Measurements from ENCODE around the gene LTBP2.
A peak's percentile ranks its signal among the peaks of the same experiment; 100 is the strongest.

LTBP2 gene

DNA sequence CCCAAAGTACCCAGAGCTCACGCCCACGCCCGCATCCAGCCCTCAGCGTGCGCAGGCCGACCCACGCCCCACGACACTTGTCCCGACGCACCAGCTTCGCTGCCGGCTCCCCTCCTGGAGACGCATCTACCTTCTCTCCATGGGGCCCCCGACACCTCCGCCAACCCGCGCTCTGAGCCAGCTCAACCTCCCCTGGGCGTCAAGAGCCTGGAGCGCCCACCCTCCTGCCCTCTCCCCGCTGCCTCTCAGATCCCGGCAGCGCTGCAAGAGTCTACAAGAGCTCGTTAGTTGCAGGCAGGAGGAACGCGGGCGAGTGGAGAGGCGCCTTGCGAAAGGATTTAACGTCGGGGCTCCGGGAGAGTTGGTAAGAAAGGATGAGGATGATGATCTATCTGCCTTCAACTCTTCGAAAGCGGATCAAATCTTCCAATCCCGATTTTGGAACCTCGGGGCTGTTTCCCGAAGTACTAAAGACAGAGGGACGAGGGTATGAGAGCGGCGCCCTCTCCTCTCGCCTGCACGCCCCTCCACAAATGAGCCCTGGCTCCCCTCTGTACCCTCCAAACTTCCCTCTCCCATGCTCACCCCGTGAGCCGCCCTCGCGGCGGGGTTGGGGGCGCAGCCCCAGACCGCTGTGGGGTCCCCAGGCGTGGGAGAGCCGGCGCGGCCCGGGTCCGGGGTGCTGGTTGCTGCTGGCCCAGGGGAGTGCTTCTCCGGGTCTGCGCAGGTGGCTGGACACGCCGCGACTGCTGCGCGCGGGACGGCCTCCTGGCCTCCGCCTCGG, 979 bp downstream of the LTBP2 start:
- no peak for DNase-seq

DNA sequence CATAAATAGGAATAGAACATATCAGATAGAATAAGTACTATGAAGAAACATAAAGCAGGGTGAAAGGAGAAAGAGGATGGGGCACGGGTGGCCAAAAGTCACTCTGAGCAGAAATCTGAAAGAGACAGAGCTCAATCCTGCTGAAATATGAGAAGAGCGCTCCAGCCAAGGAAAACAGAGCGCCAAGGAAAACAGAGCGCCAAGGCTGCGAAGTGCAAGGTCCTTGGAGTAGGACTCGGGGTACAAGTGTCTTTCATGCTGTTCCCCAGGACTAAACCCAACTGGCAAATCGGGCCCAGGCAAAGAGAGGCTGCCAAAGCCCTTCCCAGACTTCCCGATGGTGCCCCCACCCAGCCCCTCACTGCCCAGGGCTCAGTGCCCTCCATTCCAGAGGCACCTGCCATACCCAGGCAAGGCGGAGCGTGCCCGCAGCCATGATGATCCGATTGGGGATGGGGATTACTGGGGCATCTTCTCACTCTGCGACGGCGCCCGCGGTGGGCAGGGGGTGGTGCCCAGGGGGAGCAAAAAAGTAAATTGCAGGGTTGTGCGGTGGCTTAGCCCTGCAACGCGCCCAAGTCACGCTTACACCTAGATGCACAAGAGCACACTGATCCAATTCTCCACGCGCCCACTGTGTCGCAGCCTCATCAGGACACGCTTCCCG, 1.7 kb downstream of the LTBP2 start:
- DNase-seq: no peak

- DNase-seq: no peak
Observed at GRCh38 chr14:74609721-74610120, 2.3 kb downstream of the LTBP2 start.

- peak; percentile 74 to 88 for DNase-seq
Observed at GRCh38 chr14:74608959-74609611, 3.0 kb downstream of the LTBP2 start.

GRCh38 chr14:74606727-74607126, 5.3 kb downstream of the LTBP2 start:
- no peak for DNase-seq

DNA sequence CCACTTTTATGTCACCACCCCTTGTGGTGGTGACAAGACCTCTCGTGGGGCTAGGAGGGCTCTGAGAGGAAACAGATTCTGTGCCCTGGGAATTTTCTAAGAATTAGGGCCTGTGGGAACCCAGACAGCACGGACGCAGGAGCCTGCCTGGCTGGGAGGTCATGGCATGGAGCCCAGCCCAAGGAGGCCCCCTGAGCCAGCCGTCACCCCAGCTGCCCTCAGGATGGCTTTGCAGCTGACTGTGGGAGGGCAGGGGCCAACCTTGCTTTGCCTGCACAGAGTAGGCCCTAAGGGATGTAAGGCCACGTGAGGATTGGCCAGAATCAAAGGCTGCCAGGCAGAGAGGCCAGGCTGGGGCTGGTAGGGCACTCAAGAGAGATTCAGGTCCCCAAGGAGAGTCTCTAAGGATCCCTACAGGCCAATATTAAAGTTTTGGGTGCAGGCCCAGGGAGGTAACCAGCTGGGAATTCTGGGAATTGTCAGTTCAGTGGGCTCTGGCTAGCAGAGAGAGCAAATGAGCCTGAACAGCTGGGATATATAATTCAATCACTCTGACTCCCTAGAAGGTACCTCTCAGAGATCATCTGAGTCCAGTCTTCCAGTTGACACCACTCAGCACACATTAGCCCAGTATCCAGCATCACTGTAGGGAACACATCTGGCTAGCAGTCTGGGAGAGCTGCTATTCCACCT, 6.4 kb downstream of the LTBP2 start:
- DNase-seq: no peak

DNA sequence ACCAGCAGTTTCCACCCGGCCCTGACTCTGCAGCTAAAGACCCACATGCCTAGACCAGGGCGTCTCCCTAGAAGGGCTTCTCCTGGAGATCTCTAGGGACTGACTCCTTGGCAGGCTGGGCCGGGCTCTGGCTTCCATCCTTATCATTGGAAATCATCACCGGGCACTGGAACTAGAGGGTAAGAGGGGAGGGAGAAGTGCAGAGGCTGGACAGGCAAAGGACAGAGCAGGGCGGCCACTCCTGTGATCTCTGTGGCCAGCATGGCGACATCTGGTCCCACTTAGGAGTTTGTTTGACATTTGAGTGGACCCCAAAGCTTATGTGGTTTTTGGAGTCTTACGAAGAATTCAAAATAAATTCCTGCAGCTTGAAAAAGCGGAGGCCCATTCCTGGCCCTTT, 7.1 kb downstream of the LTBP2 start:
- no peak for DNase-seq

DNA sequence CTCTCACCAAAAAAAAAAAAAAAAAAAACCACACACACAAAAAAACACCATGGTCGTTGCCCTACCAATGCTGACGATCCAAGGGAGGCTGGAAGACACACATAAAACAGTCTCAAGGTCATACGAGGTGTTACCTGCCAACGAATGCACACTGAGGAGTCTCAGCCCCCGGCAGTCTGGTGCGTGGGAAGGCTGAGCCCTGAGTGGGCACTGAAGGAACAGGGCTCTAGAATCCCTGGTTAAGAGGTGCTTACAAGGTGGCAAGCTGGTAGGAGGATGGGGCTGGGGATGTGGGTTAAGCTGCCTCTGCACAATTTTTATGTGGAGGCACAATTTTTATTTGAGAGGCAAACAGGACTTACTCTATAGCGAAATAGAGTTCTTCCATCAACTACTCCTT, 7.9 kb downstream of the LTBP2 start:
- no peak for DNase-seq

DNA sequence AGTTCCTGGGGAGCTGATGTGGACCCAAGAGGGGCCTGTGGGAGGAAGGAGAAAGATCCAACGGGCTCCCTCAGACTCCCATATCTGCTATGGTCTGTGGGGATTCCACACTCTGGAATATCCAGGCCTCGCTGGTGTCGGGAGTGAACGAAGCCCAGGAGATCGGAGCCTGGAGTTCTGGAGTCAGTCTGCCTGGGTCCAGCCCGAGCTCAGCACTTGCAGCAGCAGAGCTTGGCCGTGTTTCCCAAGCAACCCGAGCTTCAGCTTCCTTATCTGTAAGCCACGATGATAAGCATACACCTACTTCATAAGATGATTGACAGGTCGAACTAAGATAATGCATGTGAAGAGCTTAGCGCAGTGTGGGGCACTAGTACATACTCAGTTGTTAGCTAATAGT, 10.1 kb downstream of the LTBP2 start:
- no peak for DNase-seq

DNA sequence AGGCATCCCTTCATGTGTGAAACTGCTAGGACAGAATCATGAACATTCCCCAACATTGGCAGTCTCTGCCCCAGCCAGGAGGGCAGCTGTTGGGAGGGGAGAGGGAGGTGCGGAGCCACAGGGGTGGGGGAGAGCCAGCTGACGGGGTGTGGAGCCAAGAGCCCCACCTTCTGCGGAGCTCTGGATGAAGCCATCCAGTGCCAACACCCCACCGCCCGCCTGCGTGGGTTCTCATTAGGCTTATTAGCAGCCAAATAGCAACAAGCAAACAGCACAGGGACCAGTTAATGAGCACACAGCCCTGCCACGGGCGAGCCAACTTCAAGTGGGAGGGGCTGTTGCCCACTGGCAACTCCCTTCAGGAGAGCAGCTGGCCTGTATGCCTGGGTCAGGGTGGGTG, 12.1 kb downstream of the LTBP2 start:
- DNase-seq: no peak

DNA sequence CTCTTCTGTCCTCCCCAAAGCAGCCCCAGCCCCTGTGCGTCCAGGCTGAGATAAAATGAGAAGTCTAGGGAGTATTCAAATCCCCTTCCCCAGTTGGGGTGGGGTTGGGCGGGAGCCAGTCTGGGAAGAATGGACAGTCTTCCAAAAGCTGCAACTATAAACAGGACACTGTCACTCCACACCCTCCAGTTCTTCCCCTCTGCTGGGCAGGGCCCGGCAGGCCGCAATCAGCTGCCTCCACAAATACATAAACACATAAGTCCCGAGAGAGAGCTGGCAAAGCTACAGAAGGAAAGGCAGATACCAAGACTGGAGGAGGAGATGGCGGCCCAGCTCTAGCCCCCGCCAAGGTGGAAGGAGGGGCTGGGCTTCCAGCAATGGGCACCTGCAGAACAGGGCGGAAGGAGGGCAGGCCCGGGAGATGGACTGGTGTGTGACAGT, 12.7 kb downstream of the LTBP2 start:
- no peak for DNase-seq

GRCh38 chr14:74596741-74597450, 15.1 kb downstream of the LTBP2 start:
- DNase-seq: no peak

GRCh38 chr14:74595006-74595735, 16.9 kb downstream of the LTBP2 start:
- no peak for DNase-seq

DNA sequence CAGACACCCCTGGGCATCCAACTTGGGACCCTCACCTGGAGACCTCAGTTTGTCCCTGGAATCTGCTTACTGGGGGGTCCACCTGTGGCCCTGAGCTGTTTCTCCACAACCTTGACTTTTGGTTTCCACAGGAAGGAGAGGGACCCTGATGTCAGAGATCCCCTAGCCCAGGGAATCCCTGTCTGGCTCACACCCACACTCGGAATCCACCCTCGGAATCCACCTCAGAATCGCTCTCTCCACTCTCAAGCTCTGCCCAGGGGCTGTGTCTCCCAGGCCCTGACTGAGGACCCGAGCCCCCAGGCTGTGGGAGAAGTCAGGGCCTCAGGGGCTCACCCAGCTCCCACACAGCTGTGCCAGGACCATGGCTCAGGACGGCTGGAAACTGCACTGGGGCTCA, 17.4 kb downstream of the LTBP2 start:
- no peak for DNase-seq

GRCh38 chr14:74594029-74594428, 18.0 kb downstream of the LTBP2 start:
- no peak for DNase-seq

- no peak for DNase-seq
Observed at GRCh38 chr14:74593241-74593953, 18.6 kb downstream of the LTBP2 start.

DNA sequence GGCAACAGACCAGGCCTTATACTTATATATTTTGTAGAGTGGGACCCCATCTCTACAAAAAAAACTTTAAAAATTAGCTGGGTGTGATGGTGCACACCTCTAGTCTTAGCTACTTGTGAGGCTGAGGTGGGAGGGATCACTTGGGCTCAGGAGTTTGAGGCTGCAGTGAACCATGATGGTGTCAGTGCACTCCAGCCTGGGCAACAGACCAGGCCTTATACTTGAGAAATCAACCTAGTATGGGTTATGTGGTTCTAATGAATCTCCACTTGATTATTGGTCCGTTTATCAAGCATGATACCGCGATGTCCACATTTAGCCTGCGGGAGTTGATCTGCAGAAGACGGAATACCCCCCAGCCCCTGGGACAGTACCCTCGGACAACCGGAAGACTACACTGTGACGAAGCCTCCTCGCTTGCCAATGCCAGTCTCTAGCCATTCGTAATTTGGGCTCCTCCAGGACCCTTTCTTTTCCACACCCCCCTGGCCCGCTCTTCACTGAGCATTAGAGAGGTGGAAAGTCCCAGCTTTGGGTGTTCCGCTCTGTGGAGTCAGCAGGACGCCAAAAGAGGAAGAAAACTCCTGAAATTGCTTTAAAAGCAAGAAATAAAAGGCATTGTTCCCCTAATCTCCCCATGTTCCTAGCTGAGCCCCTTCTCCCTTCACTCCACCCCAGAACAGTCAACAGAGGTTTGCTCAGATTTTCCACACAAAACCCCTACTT, 19.4 kb downstream of the LTBP2 start:
- DNase-seq: no peak

GRCh38 chr14:74591899-74592298, 20.1 kb downstream of the LTBP2 start:
- DNase-seq: no peak

DNA sequence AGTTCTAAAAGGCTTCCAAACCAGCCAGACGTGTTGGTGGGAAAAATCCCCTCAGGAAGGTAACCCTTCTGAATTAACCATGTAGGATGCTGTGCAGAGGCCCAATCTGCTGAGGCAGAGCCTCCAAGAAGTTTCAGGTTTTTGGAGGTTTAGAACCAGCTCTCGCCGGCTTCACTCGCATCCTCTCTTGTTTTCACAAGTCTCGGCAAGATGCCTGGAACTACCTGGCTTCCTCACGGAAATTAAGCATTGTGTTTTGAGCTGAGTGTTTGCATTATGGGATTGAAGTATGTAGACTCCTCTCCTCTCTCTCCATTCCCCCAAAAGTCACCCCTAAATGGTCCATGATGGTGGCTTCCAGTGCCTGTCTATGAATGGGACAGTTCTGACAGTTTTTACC, 20.6 kb downstream of the LTBP2 start:
- DNase-seq: no peak

DNA sequence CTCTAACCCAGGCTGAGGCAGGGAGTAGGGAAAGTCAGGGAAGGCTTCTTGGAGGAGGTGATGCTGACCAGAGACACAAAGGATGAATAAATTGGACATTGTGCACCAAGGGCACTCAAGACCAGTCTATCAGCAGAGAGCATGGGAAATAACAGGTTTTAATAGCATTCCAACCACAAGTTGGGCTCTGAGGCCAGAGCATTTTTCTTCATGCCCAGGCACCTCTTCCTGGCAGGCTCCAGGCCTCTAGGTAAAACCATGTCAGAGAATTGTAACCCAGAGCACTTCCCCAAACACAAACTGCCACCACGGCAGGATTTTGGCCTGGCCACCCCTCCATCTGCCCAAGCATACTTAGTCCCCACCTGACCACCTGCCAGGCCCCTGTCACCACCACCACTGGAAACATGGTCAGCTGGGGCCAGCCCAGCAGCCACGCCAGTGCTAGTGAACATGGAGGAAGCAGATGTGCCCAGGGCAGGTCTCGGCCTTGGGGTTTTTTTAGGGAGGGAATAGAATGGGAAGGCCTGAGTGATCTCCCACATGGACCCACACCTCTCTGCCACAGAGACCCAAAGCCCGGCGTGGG, 22.7 kb downstream of the LTBP2 start:
- no peak for DNase-seq

All from activated CD4-positive, alpha-beta T cell treated with anti-CD3 and anti-CD28 coated beads for 4 hours (primary cell).